ENCODE measurements around the gene TMEM132D.
"Not testable (repeated sequence)": the region's sequence is repeated elsewhere in the genome, so short reads cannot be mapped to it uniquely, and the experiment has no call there.

The TMEM132D gene

DNA sequence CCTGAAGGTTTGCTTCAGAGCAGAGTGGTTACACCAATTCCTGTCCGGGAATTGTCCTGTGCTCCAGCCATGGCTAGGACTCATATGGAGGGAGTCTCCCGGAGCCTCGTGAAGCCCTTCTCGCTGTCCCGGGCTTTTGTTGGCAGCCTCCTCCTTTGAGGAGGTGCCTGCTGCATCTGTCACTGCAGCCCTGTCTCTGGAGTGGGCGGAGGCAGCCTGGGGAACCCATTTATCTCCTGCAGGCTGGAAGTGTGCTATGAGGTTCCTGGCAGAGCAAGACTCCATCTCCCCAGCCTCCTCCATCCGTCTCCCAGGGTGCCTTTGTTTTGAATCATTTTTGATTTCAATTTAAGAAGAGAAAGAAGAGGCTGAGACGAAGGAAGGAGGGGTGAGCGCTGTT, 695.3 kb downstream of the TMEM132D start:
- DNase-seq = no peak

DNA sequence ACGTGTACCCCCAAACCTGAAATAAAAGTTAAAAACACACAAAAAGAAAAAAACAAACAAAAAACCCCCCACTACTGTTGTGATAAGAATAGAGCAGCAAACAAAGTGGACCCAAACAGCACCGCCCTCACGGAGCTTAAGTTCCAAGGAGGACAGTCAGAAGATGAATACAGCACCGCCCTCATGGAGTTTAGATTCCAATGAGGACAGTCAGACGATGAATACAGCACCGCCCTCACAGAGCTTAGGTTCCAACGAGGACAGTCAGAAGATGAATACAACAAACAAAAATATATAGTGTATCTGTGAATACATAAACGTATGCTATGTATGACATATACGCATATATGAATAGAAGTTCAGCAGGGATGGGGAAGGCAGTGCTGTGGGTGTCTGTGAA, 696.7 kb downstream of the TMEM132D start:
- no peak for DNase-seq

DNA sequence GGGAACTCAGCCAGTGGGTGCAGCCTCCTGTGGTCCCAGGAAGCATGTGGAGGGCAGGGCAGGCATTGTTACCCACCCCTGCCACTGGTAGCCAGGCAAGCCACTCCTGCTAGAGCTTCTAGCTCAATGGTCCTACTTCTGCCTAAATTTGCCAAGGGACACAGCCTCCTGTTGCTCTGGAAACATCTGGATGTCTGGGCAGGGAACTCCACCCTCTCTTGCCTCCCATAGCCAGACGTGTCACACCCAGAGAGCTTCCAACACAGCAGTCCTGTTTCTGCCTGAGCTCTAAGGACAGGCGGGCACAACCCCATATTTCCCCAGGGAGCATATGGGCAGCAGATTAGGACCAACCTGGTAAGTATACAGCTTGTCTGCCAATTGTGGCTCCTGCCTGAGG, 700.4 kb downstream of the TMEM132D start:
- DNase-seq = no peak

DNA sequence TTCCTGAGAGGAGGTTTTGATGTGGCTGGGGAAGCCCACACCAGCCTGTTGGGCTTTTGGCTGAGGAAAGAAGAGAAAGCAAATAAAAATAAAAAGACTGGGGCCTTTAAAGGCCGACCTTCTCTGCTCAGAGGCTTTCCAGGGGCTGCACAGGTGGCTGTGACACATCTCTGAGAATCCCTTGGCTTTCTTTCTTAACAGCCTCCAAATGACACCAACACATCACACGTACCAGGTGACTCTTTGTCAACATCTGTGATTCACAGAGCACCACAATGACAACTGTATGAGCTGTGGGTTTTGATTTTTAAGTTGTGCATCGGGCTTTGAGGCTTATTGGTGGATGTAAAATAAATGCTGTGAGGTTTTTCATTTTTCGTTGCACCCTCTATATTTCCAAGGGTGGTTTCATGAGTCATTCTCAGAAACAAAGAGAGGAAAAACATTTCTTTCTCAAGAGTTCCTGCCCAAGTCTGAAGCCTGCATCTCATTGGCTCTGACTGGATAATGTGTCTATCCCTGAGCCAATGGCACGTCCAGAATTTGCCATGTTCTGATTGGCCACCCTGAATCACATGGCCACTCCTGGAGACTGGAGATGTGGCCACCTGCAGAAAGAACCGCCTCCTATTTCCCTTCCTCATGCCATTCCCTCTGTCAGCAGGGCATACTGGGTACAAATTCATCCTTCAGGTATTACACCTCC, 701.6 kb downstream of the TMEM132D start:
- no peak for DNase-seq

DNA sequence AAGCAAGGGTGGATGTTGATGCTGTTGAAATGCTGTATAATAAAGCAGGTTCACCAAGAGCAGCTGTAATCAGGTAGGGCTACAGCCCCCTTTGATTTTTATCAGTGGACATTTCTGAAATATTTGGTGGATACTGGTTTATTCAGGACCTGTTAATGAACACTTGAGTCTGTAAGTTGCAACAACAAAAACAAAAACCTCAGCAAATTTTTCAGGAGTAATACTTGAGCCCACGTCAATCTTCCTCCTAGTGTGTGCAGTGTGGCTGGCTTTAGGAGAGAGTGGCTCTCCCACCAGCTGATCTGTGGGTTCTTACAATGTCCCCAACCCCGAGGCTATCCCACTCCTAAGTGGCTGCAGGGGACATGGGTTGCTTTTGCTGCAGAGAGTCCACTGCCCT, 702.8 kb downstream of the TMEM132D start:
- no peak for DNase-seq

DNA sequence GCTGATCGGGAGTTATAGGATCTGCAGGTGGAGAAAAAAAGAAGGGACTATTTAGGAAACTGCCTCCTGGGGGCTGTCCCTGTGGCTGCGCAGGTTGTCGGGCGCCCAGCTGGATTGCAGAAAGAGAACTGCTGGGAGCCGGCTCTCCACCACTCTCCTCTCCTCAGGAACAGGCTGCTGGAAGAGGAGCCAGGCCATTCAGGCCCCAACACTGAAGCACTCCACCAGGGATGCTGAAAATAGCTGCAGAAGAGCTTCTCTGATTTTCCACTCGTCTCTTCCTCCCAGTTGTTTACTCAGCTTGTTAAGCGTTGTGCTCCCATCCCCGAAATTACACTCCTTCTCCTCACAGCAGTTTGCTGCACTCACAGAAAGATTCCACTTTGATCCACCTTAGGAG, 703.2 kb downstream of the TMEM132D start:
- DNase-seq = no peak

DNA sequence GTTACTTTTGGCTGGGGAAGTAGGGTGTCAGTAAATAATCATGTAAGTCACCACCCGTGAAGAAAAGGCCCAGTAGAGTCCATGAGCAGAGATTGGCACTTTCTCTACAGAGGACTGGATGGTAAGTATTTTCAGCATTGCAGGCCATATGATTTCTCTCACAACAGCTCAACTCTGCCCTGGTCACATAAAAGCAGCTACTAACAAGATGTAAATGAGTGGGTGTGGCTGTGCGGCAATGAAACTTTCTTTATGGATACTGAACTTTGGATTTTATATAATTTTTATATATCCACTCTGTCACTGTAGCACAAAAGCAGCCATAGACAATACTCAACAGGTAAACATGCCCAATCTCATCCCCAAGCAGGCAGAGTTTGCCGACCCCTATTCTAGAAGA, 706.9 kb downstream of the TMEM132D start:
- DNase-seq = no peak

DNA sequence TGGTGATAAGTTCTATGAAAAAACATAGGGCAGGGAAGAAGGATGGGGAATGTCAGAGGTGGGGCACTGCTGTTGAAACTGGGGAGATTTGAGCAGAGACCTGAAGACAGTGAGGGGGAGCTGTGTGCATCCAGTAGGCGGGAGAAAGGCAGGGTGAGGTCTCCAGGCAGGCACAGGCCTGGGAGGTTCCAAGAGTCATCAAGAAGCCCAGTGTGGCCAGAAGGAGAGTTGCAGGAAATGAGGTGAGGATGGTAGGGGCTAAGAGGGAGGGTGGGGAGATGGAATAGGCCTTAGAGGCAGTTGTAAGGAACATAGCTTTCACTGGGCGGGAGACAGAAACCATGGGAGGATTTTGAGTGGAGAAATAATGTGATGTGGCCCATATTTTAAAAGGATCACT, 708.7 kb downstream of the TMEM132D start:
- no peak for DNase-seq

DNA sequence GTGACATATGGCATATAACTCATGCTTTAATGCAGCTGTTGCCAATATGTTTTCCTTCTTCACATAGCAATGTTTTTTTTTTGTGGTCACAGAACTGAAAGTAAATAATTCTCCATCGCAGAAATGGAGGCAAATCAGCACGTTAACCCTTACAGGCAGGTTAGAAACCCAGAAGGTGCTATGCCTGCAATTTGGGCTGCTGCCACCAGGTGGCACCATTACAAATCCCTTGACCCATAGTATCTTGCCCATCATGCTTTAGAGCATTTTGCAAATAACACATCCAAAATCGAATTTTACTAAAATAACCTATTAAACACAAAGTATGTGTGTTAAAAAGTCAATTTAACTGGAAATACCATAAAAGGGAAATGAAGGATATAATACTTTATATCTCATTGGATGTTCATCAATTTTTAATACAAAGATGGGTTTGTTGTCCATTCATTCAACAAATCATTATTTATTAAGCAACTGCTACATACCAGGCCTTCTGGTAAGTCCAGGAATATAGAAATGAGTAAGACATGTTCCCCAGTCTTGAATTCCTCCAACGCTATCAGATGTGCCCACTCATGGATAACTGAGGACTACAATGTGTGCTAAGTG, 710.5 kb downstream of the TMEM132D start:
- peak; percentile 62 for DNase-seq

DNA sequence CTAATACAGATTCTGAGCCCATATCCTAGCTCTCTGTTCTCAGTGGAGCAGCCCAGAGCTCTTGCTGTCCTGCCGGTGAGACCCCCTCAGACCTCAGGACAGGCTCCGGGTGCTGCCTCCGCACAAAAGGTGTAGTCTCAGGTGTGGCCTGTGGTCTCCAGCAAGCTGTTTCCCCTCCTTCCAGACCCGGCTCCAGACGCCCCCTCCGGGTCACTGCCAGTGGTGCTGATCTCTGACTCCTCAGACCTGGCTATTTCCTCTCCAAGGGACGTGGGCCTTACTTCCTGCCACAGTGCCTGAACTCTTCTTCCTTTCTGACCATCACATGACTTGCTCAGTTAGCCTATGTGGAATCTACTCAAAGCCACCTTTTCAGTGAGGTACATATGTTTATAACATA, 713.0 kb downstream of the TMEM132D start:
- DNase-seq = no peak

DNA sequence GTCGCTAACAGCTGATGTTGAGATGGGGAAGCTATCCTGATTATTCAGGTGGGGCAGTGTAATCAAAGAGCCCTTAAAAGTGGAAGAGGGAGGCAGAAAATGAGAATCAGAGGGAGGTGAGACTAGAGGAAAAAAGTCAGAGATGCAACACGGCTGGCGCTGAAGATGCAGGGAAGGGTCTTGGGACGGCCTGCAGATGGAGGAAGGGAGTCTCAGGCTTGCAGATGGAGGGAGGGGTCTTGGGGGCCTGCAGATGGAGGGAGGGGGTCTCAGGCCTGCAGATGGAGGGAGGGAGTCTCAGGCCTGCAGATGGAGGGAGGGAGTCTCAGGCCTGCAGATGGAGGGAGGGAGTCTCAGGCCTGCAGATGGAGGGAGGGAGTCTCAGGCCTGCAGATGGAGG, 713.9 kb downstream of the TMEM132D start:
- DNase-seq = not testable (repeated sequence)

DNA sequence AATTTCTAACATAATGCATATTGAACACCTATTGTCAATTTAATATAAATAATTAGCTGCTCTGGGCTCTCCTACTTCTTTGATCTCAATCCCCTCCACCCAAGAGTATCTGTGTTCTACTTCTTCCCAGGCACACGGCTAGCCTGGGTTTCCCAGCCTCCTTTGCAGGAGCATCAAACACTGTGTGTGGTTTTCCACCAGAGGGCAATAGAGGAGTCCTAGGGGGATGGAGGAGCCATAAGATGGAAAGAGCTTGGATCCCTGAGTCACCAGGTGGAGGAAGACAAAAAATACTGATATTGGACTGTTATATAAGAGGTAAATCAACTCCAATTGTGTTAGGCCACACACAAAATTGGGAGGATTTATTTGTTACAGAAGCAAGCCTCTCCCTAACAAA, 716.9 kb downstream of the TMEM132D start:
- DNase-seq = no peak

DNA sequence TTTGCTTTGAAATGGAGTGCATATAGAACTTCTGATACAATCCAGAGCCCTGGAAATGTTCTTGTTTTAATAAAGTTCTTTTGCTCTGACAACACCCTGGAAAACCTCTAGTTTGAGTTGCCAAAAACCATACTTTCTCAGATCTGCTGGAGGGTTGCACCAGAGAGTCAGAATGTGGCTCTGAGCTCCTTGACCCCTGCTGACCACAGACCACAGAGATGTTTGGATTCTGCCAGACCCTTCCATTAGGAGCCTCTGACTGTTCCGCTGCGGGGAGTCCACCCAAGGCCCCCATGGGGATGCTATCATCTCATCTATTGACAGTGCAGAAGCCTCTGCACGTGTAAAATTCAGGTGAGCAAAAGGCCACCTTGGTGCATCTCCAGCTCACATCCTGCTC, 718.0 kb downstream of the TMEM132D start:
- no peak for DNase-seq

DNA sequence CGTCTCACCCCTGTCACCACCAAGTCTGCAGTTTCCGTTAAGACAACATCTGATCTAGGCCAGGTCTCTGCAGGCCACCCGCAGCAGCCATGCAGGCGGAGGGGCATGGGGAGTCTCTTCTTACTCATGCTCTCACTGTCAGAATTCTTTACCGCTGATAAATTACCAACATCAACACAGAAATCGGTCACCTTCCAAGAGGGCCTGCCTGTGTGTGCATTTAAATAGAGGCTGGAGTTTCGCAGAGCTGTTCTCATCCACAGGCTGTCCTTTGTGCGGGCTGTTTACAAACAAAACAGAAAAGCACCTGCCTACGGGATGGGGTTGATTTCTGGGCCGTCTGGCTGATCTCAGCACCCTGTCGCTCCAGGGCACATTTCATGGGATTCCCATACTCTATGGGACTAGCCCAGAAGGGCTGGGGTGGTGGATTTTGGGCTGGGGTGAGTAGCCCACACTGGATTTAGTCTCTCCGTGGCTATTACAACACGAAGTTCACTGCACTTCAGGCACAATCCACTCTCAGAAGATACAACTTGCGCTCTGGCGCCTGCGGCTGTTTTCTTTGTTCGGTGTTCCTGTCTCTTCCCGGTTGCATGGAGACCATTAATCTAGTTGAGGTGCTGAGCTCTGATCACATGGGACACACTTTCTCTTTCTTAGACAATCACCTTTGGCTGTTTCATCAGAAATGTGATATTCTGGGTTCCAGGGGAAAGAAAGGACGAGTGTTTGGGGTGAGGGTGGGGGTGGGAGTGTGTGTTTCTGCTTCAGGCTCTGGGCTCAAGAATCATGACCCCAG, 719.5 kb downstream of the TMEM132D start:
- no peak for DNase-seq

DNA sequence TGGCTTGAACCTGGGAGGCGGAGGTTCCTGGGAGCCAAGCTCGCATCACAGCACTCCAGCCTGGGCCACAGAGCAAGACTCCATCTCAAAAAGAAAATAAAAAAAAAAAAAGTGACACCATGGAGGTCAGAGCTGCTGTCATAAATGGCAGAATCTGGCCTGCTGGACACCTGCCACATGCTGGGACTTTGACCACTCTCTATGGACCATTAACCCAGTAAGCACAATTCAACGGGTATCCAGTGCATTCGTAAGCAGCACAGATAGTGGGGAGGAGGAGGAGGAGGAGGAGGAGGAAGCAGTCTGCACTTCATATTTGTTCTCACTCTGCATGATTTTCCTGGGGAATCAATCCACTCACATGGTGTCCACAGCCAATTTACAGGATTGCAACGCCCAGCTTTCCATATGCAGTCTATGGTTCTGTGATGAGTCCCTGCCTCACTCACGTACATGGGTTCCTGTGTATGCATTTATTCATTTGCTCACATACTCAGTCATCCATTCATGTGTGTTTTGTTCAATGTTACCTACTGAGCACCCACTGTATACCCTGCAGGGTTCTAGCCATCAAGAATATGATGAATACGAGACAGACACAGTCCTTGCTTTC, 723.8 kb downstream of the TMEM132D start:
- DNase-seq = no peak

DNA sequence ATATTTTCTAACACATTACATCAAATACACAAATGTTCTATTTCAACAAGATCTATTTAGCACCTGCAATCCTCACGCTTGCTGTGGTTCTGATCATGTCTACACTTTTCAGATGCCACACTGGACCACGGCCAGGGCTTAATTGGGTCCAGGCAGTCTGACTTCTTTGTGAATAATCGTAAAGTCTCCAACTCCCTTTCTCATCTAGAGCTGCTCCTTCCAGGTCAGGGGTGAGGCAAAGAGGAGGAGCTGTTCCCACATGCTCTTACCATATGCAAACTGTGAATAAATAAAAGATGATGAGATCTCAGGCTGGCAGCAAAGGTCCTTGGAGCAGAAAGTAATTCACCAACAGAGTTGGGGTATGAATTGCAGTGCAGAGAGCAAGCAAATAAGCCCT, 733.9 kb downstream of the TMEM132D start:
- no peak for DNase-seq

DNA sequence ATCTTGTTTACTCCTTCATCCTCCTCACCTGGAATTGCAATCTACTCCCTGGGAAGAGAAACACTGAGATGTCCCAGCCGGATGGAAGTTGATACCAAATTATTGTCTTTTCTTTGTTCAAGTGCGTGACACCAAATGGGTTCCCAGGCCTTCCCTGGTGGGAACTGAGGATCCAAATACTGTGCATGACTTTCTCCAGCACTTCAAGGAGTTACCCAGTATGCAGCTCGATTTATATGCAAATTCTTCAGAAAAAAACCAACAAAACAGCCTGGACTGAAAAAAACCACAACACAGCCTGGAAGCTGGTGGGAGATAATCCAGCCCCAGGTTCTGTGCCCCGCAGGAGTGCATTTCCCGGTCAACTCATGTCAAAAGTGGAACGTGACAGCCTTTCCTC, 740.0 kb downstream of the TMEM132D start:
- DNase-seq = no peak

DNA sequence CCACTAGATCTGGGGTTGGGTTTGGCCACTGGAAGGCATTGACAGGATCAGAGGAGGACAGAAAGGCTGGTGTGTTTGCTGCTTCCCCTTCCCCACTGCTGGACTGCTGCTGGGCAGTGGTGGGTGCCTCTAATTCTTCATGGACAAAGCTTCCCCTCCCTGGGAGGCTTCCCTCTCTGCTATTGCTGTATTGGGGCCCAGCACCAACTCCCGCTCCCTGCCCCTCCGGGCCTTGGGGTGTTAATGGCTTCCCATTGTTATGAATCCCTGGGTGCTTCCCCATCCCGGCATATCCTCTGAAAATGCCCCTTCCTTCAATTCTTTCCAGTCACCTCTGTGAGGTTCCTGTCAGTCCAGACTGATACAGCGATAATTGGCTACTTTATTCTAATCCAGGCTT, 740.4 kb downstream of the TMEM132D start:
- no peak for DNase-seq

DNA sequence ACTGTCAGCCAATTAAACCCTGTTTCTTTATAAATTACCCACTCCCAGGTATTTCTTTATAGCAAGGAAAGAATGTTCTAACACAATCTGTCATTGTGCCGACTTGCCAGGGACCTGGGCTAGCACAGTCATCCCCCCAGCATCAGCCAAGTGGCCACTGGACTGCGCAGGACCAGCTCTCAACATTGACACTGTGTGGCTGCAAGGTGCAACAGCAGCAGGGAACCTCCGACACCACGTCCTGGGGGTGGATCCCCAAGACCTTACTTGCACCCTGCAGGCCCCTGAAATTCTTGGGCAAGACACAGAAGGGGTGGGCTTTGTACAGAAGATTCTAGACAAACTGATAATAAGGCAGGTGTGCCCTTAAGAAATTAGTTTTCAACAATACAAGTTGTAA, 741.0 kb downstream of the TMEM132D start:
- DNase-seq = no peak

DNA sequence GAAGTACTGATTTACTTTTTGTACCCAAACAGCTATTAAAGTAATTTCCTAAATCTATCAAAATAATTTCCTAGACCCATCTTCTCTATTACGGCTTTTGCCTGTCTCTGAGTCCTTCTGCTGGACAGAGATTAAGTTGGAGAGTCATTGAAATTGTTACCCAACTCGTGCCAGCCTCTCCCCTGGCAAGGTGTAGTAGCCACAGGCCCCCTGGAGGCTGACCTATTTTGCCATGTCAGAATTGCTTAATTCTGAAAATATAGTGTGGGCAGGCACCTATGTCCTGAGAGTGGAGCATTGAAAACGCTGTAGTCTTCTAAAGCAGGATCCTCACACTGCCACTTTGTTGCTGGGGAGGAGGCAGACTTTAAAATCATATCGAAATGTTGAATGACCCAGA, 742.3 kb downstream of the TMEM132D start:
- DNase-seq = no peak

DNA sequence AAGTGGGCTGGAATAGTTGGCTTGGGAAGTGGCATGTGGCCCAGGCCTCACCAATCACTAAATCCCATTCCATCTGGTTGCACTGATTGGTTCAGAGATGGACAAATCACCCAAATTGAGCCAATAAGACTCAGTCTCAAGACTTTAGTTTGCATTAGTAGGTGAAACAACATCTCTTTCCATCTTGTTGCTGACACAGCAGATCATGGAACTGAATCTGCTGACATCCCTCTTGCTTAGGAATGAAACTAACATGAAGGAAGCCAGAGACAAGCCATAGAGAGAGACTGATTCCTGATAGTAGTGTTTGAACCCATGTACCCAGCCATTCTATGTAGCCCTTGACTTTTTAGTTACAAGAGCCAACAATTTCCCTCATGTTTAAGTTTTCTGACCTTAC, 743.5 kb downstream of the TMEM132D start:
- DNase-seq = no peak

DNA sequence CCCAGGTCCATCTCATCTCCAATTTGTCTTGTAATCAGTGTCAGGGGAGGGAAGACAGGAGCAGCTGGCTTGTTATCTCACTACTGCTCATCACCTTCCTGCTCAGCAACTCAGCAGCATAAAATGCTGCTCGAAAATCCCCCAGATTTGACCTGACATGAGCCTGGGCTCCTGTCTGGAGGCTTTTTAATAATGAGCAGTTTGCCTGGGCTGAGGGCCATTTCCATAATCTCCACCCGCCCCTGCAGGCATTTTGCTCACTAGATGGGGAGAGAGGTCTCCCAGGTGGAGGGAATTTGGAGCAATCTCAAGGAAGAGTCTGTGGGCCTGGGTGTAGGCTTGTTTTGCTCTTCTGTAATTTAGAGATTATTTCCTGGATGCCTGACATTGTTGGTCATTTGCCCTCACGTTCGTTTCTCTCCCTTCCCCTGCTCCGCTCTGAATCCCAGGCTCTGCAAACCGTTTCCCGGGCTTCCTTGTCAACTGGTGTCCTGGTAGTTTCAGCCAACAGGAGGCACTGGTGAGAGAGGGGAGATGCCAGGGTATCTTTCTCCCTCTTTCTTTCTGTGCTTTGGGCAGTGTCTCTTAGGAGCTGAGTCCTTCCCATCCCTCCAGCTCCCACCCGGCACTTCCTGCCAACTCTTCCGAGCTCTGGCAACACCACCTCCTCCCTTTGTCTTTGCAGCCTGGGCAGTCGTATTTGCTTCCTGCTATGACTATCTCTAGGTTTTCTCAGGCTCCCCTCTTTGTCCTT, 751.3 kb downstream of the TMEM132D start:
- no peak for DNase-seq

DNA sequence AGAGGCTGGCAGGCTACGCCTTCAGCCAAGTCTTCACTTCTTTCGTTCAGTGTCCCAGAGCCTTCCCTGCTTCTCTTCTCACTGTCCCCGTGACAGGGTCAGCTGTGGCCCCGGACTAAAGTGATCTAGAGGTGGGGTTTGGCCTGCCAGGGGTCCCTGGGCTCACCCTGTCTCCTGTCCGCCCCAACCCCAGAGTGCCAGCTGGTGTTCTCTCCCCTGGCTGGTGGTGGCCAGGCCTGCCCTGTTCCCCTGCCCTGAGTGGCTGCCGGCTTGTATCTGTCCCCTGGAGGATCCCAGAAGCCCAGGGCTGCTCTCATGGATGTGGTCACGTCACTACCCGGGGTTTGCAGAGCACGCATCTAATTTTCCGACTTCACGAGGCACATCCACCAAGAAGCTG, 753.1 kb downstream of the TMEM132D start:
- DNase-seq = no peak
